GM19324 (cell line): ENCODE data around the gene UMODL1.

Experiments used
- ATAC-seq: cut with Tn5 transposase; IDR thresholded peaks from one replicate; pipeline ENCODE4 v1.9.1; 2021; ENCODE audit warnings: mild to moderate bottlenecking, moderate library complexity; ENCODE audit not compliant: unreplicated experiment, low FRiP score

Gene UMODL1

DNA sequence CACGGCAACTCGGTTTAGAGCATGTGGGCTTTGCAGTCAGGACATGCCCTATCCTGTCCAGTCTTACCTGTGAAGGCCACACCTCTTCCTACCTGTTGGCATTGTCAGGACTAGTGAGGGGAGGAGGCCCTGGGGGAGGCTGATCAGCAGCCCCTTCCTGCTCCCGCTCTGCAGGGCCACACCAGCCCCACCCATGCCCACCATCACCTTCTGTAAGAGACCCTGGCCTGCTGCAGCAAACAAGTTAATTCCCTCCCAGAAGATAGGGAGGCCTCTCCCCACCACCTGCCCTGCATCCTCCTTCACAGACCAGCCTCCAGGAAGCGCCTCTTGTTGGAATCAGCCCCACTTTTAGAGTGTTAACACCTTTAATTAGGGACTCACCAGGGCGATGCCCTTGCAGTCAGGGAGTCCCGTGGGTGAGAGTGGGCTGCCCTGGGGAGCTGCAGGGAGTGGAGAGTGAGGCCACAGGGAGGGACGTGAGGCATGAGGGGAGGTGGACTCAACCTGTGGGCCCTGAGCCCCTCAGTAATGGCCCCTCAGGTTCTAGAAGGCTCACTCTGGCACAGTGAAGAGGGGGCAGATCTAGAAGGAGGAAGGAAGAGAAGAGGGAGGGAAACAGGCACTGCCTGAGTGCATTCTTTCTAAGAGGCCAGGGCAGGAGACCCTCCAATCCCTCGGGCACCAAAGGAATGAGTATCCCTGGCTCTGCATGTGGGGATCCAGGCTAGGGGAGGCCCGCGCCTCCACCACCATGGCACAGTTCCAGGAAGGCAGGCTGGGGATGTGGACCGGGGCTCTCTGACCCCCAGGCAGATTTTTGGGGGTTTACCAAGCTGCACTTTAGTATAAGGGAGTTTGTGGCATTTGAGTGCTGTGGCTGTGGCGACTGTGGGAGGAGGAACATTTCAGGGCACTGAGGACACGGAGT lies 8.2 kb downstream of the UMODL1 start:
- no peak for ATAC-seq

DNA sequence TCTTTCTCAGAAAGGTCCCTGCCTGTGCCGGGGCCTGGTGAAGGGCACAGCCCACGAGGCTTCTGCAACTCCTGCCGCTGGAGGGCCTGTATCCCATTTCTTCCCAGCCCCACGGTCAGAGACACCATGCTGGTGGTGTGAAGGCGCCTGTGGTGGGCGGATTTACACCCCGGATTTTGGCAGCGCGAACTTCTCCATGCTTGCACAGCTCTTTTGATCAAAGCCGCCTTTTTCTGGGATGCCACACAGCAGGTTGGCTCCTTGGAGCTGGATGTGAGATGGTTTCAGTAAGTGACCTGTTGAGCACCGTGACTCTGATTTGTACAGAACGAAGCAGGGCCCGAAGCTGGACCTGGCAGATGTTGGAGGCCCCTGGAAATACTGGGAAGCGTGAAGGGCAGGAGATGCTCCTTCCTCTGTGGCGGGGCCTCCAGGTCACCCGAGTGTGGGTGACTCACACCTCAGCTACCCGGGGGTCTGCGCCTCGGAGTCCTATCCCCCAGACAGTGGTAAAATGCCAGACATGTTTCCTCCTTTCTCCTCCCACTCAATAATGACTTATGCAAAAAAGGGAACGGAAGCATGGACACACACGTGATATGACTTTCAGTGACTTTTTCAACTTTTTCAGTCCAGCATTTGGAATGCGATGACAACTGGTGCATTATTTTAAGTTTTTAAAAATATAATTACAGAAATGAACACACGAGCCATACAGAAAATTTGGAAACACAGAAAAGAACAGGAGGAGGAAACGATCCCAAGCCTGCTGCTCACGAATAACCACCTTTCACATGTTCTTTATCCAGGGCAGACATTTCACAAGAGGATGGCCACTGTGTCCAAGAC lies 9.0 kb downstream of the UMODL1 start:
- ATAC-seq, result no peak

DNA sequence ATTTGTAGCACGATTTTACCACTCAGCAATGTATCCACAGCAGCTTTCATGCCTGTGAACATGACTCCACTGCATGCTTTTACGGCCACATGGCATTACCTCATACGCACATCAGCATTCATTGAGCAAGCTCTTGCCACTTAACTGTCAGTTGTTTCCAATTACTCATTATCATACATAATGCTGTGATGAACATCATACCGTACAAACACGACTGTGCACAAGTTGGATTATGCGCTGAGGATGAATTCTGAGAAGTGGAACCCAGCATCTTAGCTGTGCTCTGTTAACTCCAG lies 9.6 kb downstream of the UMODL1 start:
- ATAC-seq, result no peak

DNA sequence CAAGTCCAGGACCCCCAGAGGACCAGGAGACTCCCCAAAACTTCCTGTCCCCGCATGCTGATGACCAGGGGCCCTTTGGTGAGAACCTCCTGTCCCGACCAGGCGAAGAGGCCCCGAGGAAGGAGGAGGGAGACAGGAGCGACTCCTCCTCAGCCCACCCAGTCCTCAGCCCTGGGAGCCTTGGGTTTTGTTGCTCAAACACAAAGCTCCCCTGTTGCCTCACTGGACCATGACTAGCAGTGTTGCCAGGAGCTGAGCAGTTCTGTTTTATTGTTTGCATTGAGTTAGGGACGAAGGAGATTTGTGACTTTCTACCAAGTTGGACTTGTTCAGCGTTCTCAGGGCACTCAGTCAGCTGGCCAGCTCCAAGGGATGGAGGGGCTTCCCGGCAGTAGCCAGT lies 10.0 kb downstream of the UMODL1 start:
- no peak for ATAC-seq

DNA sequence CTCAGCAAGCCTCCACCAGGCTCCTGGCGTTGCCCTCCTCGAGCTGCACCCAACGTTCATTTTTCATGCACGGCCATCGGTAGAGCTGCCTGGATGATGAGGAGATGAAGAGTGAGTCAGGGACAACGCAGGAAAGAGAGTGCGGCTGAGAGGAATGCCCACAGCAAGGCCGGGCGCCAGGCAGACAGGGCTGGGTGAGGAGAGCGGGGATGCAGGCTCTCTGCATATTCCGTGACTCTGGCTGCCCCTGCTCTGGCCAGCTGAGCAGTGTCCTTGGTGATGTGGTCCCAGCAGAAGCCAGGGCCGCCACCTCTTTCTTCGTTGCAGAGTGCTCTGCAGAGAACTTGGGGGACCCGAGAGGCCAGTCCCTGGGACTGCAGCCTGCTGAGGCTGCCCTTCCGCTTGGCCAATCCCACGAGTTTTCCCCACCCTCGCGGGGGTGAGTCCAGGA lies 10.8 kb downstream of the UMODL1 start:
- no peak for ATAC-seq

DNA sequence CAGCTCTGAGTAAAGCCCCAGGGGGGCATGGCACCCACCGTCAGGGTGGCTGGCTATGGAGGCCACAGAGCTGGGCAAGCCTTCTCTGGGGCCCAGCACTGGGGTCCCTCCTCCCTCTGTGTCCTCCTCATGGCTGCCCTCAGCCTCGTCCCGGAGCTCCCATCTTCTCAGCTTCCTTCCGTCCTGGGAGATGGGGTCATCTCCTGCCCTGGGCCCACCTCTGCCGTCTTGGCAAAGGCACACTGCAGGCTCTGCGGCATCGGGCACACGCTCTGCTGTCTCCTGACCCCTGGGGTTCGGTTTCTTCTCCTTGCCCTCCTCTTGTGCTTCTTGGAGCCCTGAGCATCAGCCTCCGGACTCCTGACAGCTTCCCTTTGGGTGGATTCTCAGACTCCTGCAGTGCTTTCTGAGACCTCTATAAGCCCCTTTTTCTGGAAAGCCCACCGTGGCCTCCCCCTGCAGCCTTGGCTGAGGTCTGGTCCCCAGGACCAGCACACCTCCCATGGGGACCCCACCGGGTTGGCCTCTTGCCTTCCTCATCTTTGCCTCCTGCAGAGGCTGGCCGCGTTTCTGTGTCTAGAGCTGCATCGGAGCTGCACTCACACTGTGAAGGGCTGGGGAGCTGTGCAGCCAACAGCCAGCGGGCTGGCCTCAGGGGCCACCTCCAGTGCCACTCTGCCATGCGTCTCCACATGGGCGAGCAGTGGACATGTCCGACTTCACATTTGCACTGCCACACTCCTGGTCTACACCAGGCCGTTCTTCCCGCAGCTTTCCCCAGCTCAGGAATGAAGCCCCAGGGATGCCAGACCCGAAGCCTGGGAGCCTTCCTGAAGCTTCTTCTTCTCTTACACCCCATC lies 11.6 kb downstream of the UMODL1 start:
- ATAC-seq, result no peak

DNA sequence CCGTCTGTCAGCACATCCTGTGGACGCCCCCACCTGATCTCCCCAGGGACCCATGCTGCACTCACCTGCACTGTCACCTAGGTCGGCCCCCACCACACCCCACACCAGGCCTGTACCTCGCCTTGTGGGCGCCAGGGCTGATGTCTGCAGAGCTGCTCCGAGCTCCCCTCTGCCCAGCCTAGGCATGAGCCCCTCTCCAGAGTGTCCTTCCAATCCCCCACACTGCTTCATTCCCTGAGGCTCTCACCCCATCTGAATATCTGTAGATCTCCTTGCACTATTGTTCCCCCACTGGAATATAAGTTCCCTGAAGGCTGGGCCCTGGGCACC lies 12.2 kb downstream of the UMODL1 start:
- ATAC-seq, result no peak

DNA sequence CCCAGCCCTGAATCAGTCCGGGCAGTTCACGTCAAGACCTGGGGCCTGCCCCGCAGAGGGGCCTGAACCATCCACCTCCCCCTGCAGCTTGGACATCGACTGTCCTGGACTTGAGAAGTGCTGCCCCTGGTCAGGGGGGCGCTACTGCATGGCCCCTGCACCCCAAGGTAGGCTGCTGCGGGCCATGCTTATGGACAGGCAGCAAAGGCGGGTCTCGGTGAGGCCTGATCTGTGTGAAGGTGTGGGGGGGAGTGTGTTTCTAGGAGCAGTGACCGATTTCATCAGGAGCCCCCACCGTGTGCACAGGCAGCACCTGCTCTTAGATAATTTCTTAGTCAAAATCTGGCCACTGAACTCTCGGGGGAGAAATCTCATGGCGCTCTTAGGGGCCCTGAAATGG lies 13.0 kb downstream of the UMODL1 start:
- no peak for ATAC-seq

DNA sequence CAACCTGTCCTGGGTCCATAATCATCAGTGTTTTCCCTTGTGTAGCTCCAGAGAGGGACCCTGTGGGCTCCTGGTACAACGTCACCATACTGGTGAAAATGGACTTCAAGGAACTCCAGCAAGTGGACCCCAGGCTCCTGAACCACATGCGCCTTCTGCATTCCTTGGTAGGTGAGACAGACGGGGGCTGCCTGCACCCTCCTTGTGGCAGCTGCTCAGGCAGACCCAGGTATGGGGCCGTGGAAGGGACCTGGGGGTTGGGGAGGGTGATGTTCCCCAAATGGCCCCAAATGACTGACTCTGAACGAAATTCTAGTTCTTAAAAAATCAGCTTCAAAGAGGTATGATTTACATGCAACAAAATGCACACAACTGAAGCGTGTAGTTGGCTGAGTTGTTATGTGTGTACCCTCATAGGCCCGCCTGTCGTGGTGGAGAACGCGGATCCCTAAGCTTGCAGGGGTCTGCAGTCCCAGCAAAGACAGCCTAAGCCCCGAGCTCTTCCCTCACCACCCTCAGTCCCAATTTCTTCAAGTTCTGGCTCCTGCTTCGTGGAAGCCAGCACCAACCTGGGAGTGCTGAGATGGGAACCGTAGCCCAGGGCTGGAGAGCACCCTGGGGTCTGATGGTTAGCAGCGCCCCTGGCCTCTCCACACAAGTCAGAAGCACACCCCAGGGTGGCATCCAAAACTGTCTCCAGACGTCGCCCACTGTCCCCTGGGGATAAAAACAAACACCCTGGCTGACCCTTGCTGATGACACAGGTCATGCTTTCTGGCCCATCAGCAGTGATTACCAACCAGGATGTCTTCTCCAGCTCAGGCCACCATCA lies 14.3 kb downstream of the UMODL1 start:
- no peak for ATAC-seq

DNA sequence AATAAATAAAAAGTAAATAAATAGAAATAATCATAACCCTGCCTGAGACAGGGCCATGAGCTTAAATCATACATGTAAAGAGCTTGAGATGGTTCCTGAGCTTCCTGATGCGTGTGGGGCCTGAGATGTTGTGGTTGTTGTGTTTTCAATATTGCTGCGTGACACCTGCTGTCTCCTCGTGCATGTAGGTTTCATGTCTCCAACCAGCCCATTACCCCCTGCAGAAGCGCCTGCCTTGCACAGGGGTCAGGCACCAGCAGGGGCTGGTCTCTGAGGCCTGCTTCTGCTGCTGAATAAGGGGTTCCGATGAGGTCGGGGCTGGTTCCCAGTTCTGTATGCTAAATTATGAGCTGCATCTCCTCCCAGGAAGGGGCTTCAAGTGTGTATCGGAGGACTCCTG lies 15.9 kb downstream of the UMODL1 start:
- ATAC-seq, result no peak

DNA sequence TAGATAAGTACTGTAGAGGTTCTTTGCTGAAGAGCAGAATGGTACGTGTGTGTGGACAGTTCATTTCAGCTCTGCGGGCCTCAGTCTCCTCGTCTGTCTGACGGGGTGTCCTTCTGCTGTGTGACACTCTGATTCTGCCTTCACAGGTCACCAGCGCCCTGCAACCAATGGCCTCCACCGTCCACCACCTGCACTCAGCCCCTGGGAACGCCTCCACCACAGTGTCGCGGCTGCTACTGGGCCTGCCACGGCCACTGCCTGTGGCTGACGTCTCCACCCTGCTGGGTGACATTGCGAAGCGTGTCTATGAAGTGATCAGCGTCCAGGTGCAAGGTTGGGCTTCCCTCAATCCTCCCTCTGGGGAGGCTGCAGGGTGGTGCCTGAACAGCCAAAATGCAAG lies 17.0 kb downstream of the UMODL1 start:
- no peak for ATAC-seq

DNA sequence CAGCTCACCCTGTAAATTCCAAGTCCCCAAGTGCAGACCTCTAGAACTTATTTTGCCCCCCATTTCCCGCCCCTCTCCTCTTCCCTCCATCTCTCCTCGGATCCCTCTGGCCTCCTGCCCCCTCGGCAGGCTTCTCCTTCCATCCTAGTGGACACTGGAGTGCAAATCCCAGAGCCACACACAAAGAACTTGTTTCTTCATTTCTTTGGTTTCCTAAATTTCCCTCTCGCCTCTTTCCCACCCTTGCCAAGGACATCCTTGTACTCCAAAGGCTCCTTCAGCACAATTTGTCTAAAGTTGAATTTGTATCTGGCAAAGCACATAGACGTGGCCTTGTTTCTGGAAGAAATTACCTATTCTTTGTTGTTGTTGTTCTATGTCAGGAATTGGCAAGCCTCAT lies 17.5 kb downstream of the UMODL1 start:
- ATAC-seq, result no peak

DNA sequence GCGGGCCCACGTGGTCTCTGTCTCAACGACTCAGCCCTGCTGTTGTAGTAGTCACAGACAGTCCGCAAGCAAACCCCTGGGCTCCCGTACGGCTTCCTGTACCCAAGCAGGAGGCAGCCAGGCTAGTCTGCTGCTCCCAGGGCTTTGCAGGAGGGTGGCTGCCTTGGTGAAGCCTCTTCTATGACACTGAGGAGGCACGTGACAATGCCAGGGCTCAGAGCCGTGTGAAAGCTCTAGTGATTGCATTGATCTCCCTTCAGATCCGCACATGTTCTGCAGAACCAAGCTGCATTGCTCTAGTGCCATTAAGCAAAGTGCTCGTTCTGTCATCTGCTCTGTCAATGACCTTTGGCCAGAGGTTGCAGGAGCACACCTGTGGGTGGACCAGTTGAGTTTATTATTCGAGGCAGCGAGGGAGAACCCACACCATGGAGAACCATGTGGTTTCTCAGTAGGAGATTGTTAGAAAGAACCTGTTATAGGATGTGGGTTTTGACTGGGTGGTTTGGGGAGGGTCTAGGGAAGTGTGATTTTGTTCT lies 18.0 kb downstream of the UMODL1 start:
- no peak for ATAC-seq

DNA sequence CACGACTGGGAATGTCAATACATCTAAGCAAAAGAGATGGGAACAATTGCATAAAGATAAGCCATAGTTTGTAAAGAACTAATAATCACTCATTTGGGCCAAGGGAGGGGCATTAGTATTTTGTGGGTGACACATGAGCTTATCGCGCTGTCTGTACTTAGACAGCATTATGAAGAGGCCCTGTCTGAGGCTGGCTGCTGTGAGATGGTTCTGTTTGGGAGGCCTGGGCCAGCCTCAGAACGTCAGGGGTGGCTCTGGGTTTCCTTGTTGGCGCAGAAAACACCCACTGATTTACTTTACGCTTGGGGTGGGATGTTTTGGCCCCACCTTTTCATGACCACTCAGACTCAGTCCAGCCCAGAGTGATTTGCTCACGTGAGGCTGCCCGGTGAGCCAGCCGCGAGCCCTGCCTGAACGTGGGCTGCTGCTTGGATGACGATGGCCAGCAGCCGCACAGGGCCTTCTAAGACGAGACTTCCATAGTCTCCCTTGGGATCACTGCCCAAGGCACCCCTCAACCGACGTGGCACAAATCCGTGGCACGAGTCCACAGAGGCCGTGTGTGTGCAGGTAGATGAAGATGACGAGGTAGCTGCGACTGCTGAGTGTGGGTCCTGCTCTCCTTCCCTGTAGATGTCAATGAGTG lies 18.7 kb downstream of the UMODL1 start:
- no peak for ATAC-seq

DNA sequence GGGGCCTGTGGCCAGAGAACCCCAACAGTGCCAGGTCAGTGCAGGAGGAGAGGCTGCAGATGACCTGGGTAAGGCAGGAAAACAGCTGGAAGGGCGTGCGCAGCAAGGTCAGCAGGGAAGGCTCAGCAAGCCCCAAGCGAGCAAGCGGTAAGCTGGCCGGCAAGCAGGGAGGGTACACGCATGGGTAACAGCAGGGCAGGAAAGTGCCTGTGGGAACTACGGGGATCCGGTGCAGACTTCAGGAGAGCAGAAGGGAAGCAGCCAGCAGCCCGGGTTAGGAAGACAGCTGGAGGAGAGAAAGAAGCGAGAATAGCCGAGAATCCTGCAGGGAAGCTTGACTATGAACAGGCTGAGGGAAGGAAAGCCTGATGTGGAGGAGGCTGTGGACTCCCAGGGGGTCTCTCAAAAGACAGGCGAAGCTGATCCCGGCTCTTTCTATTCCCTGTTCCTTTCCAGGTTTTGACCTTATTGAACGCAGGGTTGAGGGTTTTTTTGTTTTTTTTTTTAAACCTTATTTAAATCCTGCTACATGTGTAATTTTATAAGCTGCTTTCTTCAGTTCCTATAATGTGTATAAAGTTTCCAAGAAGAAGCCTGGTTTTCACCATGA lies 20.9 kb downstream of the UMODL1 start:
- no peak for ATAC-seq

DNA sequence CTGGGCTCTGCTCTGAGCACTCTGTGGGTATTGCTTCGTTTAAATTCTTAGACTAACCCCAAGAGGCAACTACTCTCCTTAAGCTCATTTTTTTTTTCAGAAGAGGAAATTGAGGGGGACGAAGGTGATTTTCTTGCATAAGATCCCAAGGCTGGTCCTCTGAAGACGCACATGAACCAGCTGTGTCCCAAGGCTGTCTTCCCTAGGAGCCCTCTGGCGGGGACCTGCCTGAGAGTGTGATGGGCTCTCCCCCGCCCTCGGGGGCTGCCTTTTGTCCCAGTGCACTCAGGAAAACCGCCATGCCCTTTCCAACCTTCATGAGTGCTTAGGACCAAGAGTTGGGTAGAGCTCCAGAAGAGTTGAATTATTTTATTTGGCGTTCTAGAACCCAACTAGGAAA lies 21.7 kb downstream of the UMODL1 start:
- ATAC-seq, result no peak

DNA sequence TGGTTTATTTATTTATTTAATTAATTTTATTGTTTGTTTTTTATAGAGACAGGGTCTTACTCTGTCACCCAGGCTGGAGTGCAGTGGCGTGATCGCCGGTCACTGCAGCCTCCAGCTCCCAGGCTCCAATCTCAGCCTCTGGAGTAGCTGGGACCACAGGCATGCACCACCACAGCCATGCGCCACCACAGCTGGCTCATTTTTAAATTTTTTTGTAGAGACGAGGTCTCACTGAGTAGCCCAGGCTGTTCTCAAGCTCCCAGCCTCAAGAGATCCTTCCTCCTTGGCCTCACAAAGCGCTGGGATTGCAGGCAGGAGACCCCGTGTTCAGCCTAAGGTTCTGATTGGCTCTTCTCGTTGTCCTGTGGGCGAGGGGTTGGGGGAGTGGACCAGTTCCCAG lies 22.1 kb downstream of the UMODL1 start:
- ATAC-seq, result no peak

DNA sequence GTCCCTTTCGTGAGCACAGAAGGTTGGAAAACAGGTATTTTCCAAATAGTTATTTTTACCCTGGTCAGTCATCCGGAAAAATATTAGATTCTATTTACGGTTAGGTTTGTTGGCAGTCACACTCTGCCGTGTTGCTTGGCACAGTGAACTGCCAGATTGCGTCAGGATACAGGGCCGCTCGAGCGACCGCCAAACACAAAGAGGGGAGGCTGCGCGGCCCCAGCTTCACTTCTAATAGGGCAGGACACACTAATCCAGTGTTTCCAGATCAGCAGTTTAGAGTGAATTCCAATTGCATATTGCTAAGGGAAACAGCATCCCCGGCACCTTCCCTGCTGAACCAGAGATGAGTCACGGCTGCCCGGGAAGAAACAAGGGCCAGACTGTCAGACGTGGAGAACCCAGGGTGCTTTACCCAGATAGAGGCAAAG lies 22.9 kb downstream of the UMODL1 start:
- no peak for ATAC-seq

DNA sequence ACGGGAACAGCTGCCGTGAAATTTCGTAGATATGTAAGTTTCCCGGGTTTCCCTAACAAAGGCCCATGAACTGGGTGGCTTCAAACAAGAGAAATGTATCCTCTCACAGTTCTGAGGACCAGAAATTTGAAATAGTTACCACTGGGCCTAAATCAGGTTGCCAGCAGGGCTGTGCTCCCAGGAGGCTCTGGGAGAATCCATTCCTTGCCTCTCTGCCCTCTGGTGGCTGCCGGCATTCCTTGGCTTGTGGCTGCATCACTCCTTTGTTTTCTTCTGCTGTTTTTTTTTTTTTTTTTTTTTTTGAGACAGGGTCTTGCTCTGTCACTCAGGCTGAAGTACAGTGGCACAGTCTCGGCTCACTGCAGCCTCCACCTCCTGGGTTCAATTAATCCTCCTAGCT lies 23.7 kb downstream of the UMODL1 start:
- no peak for ATAC-seq
